Peyer's patch (tissue), 4 donors: ENCODE results near the gene LRRC8E.

Experiments used
- CTCF ChIP-seq, 6 experiments: fragments of 450-650 bp in 4 of 6; fragments of 200-600 bp in 2 of 6; sonication (generic) in 1 of 6; IDR thresholded peaks; one replicate each; pipeline ENCODE4 v1.5.1; 2017 to 2019; ENCODE audit warnings: antibody characterized with exemption in 6 of 6, mild to moderate bottlenecking in 3 of 6, moderate library complexity in 1 of 6
- POLR2A ChIP-seq, 2 donors: fragments of 450-650 bp; IDR thresholded peaks; one replicate each; pipeline ENCODE4 v1.5.1; 2017; ENCODE audit warnings: antibody characterized with exemption in 2 of 2, mild to moderate bottlenecking in 2 of 2, moderate library complexity in 2 of 2

GRCh38 chr19:7928741-7929701 is 40.7 kb downstream of the LRRC8E start:
- peak in 3 of 6 experiments; percentile 19 to 23 (median 23) for TF ChIP-seq CTCF (IDR thresholded peaks at IDR 0.05)
- TF ChIP-seq POLR2A (IDR thresholded peaks at IDR 0.05) = no peak
